Keratinocyte (primary cell): ENCODE results near the gene TRAPPC10.

Experiments used
- CTCF ChIP-seq, 3 experiments: IDR thresholded peaks in 1 of 3; conservative IDR thresholded peaks in 1 of 3; optimal IDR thresholded peaks in 1 of 3; 2 replicates in 2 of 3; 3 replicates in 1 of 3; pipeline versions ENCODE3 to v1.5.1; 2011; ENCODE audit warnings: low read length in 3 of 3, mild to moderate bottlenecking in 3 of 3, moderate library complexity in 2 of 3, control low read depth in 1 of 3, inconsistent platforms in 1 of 3; ENCODE audit not compliant: insufficient read depth in 2 of 3; ENCODE audit errors: extremely low read depth in 1 of 3
- EZH2 ChIP-seq: IDR thresholded peaks from one replicate; pipeline ENCODE4 v1.6.1; 2012; ENCODE audit warnings: inconsistent platforms, mild to moderate bottlenecking, low read length, moderate library complexity

- TF ChIP-seq EZH2: no peak
- no peak for TF ChIP-seq CTCF (optimal IDR thresholded peaks at IDR 0.05 in 1 of 3, IDR thresholded peaks at IDR 0.05 in 1 of 3, conservative IDR thresholded peaks at IDR 0.05 in 1 of 3; ENCODE audit: extremely low read depth in 1 of 3, insufficient read depth in 2 of 3, low read length in 3 of 3)
Measured at GRCh38 chr21:44071359-44072104, 59.4 kb downstream of the TRAPPC10 start.
